ENCODE results near the gene GALM. TPM values are rescaled to one million over a fixed set of nuclear protein-coding genes. Genes with fewer than 3 reads are reported as not detected.
"Not testable (repeated sequence)": the region's sequence is repeated elsewhere in the genome, so short reads cannot be mapped to it uniquely, and the experiment has no call there.

Gene GALM
- polyA plus RNA-seq, 1 donor (not counting 4 experiments of a cell fraction or from before 2014, with no cell fraction given) = 1.2 TPM

DNA sequence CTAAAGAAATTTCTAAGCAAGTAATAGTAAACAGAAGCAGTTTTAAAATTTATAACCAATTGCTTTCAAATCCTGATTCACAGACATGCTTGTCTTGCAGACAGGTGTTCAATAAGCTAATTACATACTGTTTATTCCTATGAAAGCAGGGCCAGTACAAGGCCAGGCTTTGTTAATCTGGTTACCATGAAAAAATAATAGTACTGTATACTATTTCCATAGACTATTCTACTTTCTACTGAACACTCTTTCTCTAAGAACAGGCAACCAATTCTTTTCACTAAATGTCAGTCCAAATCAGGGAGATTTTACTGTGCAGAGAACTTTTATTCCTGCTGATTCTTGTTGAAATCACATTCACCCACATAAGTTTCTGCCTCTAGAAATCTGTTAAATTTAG, 88.1 kb downstream of the GALM start:
- DNase-seq (ENCODE audit: low read depth, low spot score) (no peak), FAIRE-seq (no peak)
- Histone ChIP-seq H3K27ac (ENCODE audit: control insufficient read depth, insufficient read depth, low read length) (no peak overlapping the region), H3K36me3 (ENCODE audit: control insufficient read depth in 2 of 2, extremely low read depth in 1 of 2, insufficient read depth in 2 of 2, low read length in 2 of 2) (peaks cover 0 to 8% of the 10 kb centered on the region in 2 experiments), H3K4me1 (ENCODE audit: control insufficient read depth, extremely low read depth, insufficient read depth, low read length) (peaks cover 10% of the 10 kb centered on the region), H4K20me1 (ENCODE audit: control insufficient read depth, extremely low read depth, insufficient read depth, low read length) (peaks cover 11% of the 10 kb centered on the region), H3K9me3 (ENCODE audit: control insufficient read depth, low read depth, low read length) (no peaks in the 10 kb centered on the region), H3K79me2 (ENCODE audit: control insufficient read depth, insufficient read depth, low read length) (peaks cover 21% of the 10 kb centered on the region), H3K9ac (ENCODE audit: control insufficient read depth, extremely low read depth, insufficient read depth, low read length) (no peak overlapping the region), H3K4me3 (ENCODE audit: control insufficient read depth in 2 of 3, extremely low read depth in 1 of 3, insufficient read depth in 2 of 3, low read depth in 1 of 3, low read length in 3 of 3) (no peak overlapping the region), H3K27me3 (ENCODE audit: control insufficient read depth, extremely low read depth, insufficient read depth, low read length) (no peaks in the 10 kb centered on the region), H3K9me1 (ENCODE audit: control insufficient read depth, extremely low read depth, insufficient read depth, low read length) (no peaks in the 10 kb centered on the region), H2AFZ (ENCODE audit: control insufficient read depth, low read length) (peak overlapping the region; percentile 36), H3K4me2 (ENCODE audit: control insufficient read depth, extremely low read depth, insufficient read depth, low read depth, low read length) (no peak overlapping the region)
- dilution Hi-C loops (cut with MboI; ENCODE audit: extremely low pct_ligation_motif_present, low sequenced_read_pairs) = no loop called here
- TF ChIP-seq, protein P1, sequence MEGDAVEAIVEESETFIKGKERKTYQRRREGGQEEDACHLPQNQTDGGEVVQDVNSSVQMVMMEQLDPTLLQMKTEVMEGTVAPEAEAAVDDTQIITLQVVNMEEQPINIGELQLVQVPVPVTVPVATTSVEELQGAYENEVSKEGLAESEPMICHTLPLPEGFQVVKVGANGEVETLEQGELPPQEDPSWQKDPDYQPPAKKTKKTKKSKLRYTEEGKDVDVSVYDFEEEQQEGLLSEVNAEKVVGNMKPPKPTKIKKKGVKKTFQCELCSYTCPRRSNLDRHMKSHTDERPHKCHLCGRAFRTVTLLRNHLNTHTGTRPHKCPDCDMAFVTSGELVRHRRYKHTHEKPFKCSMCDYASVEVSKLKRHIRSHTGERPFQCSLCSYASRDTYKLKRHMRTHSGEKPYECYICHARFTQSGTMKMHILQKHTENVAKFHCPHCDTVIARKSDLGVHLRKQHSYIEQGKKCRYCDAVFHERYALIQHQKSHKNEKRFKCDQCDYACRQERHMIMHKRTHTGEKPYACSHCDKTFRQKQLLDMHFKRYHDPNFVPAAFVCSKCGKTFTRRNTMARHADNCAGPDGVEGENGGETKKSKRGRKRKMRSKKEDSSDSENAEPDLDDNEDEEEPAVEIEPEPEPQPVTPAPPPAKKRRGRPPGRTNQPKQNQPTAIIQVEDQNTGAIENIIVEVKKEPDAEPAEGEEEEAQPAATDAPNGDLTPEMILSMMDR (optimal IDR thresholded peaks at IDR 0.05 in 1 of 3, IDR thresholded peaks at IDR 0.05 in 1 of 3, conservative IDR thresholded peaks at IDR 0.05 in 1 of 3; ENCODE audit: extremely low read depth in 1 of 3, insufficient read depth in 2 of 3, low read length in 3 of 3) = no peak
- no peak for TF ChIP-seq EZH2 (IDR thresholded peaks at IDR 0.05; ENCODE audit: low read length)

DNA sequence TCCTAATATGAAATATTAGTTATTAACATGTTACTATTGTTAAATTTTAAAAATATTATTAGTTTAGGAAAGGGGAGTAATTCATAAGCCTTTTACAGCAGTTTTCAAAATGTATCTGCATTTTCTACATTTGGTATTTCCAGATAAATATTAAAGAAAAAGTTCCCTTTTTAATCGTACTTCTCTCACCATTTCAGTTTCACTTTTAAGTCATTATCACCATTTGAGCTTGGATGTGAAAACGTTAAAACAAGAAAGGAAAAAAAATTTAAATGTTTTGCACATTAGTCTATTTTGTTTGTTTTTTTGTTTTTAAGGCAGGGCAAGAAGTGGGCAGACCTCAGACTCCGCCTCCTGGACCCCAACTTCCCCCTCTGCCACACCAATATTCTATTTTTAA, 88.6 kb downstream of the GALM start:
- FAIRE-seq (no peak), DNase-seq (ENCODE audit: low read depth, low spot score) (no peak)
- no peak overlapping the region for H3K9ac ChIP-seq (ENCODE audit: control insufficient read depth, extremely low read depth, insufficient read depth, low read length)
- H3K27ac ChIP-seq (ENCODE audit: control insufficient read depth, insufficient read depth, low read length) = no peak overlapping the region
- H3K9me3 ChIP-seq (ENCODE audit: control insufficient read depth, low read depth, low read length) = no peaks in the 10 kb centered on the region
- peak overlapping the region; percentile 16 for H2AFZ ChIP-seq (ENCODE audit: control insufficient read depth, low read length)
- H3K4me3 ChIP-seq (ENCODE audit: control insufficient read depth in 2 of 3, extremely low read depth in 1 of 3, insufficient read depth in 2 of 3, low read depth in 1 of 3, low read length in 3 of 3) = no peak overlapping the region
- H3K4me1 ChIP-seq (ENCODE audit: control insufficient read depth, extremely low read depth, insufficient read depth, low read length) = peaks cover 6% of the 10 kb centered on the region
- H4K20me1 ChIP-seq (ENCODE audit: control insufficient read depth, extremely low read depth, insufficient read depth, low read length) = peaks cover 7% of the 10 kb centered on the region
- dilution Hi-C loops (cut with MboI; ENCODE audit: extremely low pct_ligation_motif_present, low sequenced_read_pairs) = no loop called here
- no peak overlapping the region for H3K4me2 ChIP-seq (ENCODE audit: control insufficient read depth, extremely low read depth, insufficient read depth, low read depth, low read length)
- TF ChIP-seq, protein P1 (optimal IDR thresholded peaks at IDR 0.05 in 1 of 3, IDR thresholded peaks at IDR 0.05 in 1 of 3, conservative IDR thresholded peaks at IDR 0.05 in 1 of 3; ENCODE audit: extremely low read depth in 1 of 3, insufficient read depth in 2 of 3, low read length in 3 of 3) = no peak
- no peak for TF ChIP-seq EZH2 (IDR thresholded peaks at IDR 0.05; ENCODE audit: low read length)
- H3K9me1 ChIP-seq (ENCODE audit: control insufficient read depth, extremely low read depth, insufficient read depth, low read length) = no peaks in the 10 kb centered on the region
- H3K36me3 ChIP-seq (ENCODE audit: control insufficient read depth in 2 of 2, extremely low read depth in 1 of 2, insufficient read depth in 2 of 2, low read length in 2 of 2) = peaks cover 0 to 5% of the 10 kb centered on the region in 2 experiments
- no peaks in the 10 kb centered on the region for H3K27me3 ChIP-seq (ENCODE audit: control insufficient read depth, extremely low read depth, insufficient read depth, low read length)
- peaks cover 16% of the 10 kb centered on the region for H3K79me2 ChIP-seq (ENCODE audit: control insufficient read depth, insufficient read depth, low read length)

DNA sequence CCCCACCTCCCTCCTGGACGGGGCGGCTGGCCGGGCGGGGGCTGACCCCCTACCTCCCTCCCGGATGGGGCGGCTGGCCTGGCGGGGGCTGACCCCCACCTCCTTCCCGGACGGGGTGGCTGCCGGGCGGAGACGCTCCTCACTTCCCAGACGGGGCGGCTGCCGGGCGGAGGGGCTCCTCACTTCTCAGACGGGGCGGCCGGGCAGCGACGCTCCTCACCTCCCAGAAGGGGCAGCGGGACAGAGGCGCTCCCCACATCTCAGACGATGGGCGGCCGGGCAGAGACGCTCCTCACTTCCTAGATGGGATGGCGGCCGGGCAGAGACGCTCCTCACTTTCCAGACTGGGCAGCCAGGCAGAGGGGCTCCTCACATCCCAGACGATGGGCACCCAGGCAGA, 90.0 kb downstream of the GALM start:
- H3K9ac ChIP-seq (ENCODE audit: control insufficient read depth, extremely low read depth, insufficient read depth, low read length); H3K4me3 ChIP-seq (ENCODE audit: control insufficient read depth in 2 of 3, extremely low read depth in 1 of 3, insufficient read depth in 2 of 3, low read depth in 1 of 3, low read length in 3 of 3); H3K27ac ChIP-seq (ENCODE audit: control insufficient read depth, insufficient read depth, low read length); H3K4me2 ChIP-seq (ENCODE audit: control insufficient read depth, extremely low read depth, insufficient read depth, low read depth, low read length); H3K36me3 ChIP-seq (ENCODE audit: control insufficient read depth in 2 of 2, extremely low read depth in 1 of 2, insufficient read depth in 2 of 2, low read length in 2 of 2); dilution Hi-C loops (cut with MboI; ENCODE audit: extremely low pct_ligation_motif_present, low sequenced_read_pairs); H3K79me2 ChIP-seq (ENCODE audit: control insufficient read depth, insufficient read depth, low read length); H4K20me1 ChIP-seq (ENCODE audit: control insufficient read depth, extremely low read depth, insufficient read depth, low read length); H2AFZ ChIP-seq (ENCODE audit: control insufficient read depth, low read length); H3K9me1 ChIP-seq (ENCODE audit: control insufficient read depth, extremely low read depth, insufficient read depth, low read length); H3K27me3 ChIP-seq (ENCODE audit: control insufficient read depth, extremely low read depth, insufficient read depth, low read length); H3K4me1 ChIP-seq (ENCODE audit: control insufficient read depth, extremely low read depth, insufficient read depth, low read length); H3K9me3 ChIP-seq (ENCODE audit: control insufficient read depth, low read depth, low read length); DNase-seq (ENCODE audit: low read depth, low spot score); FAIRE-seq: not testable (repeated sequence)
